HepG2 (cell line): ENCODE data around the gene MINDY2. TPM values are rescaled to one million over a fixed set of nuclear protein-coding genes. Genes with fewer than 3 reads are reported as not detected.

Experiments used
- BRD4 ChIP-seq: sonication (generic); formaldehyde crosslinking; IDR thresholded peaks from 2 replicates; pipeline ENCODE4 v1.4.0; 2020; ENCODE audit warnings: missing genetic modification reagents
- CCDC6 ChIP-seq: sonication (generic); formaldehyde crosslinking; IDR thresholded peaks from 2 replicates; pipeline ENCODE4 v1.8.1; 2022; ENCODE audit warnings: mild to moderate bottlenecking, missing genetic modification reagents, moderate library complexity
- FOXO1 ChIP-seq: sonication (generic); formaldehyde crosslinking; IDR thresholded peaks from 2 replicates; pipeline ENCODE4 v1.4.0; 2020; ENCODE audit warnings: missing genetic modification reagents
- MED8 ChIP-seq: sonication (generic); formaldehyde crosslinking; IDR thresholded peaks from 2 replicates; pipeline ENCODE4 v1.8.1; 2023; ENCODE audit warnings: mild to moderate bottlenecking, missing genetic modification reagents; ENCODE audit not compliant: insufficient replicate concordance
- REL ChIP-seq: sonication (generic); formaldehyde crosslinking; conservative IDR thresholded peaks from 2 replicates; pipeline ENCODE4 v1.8.0; 2022; ENCODE audit warnings: mild to moderate bottlenecking, missing genetic modification reagents, moderate library complexity
- REST ChIP-seq, 2 experiments: IDR thresholded peaks; 2 replicates each; pipeline ENCODE4 v1.6.1; 2011 to 2012; ENCODE audit warnings: low read length in 2 of 2, borderline replicate concordance in 1 of 2, low read depth in 1 of 2, mild to moderate bottlenecking in 1 of 2, moderate library complexity in 1 of 2
- SIX4 ChIP-seq: sonication (generic); formaldehyde crosslinking; IDR thresholded peaks from 2 replicates; pipeline ENCODE4 v1.4.0; 2020; ENCODE audit warnings: missing genetic modification reagents
- YY1 ChIP-seq: IDR thresholded peaks from 2 replicates; pipeline ENCODE4 v1.6.1; 2011; ENCODE audit warnings: low read length, low read depth, moderate library complexity, mild to moderate bottlenecking; ENCODE audit not compliant: insufficient read depth, insufficient replicate concordance
- ZMAT5 ChIP-seq: sonication (generic); formaldehyde crosslinking; IDR thresholded peaks from 2 replicates; pipeline ENCODE4 v1.5.0; 2020; ENCODE audit warnings: mild to moderate bottlenecking, low read depth, missing genetic modification reagents, borderline replicate concordance
- ZNF264 ChIP-seq: sonication (generic); formaldehyde crosslinking; IDR thresholded peaks from 2 replicates; pipeline ENCODE4 v1.4.0; 2020; ENCODE audit warnings: missing genetic modification reagents
- ZNF30 ChIP-seq: sonication (generic); formaldehyde crosslinking; IDR thresholded peaks from 2 replicates; pipeline ENCODE4 v1.5.0; 2020; ENCODE audit warnings: mild to moderate bottlenecking, missing genetic modification reagents
- ZNF317 ChIP-seq: sonication (generic); formaldehyde crosslinking; IDR thresholded peaks from 2 replicates; pipeline ENCODE4 v1.5.0; 2020; ENCODE audit warnings: mild to moderate bottlenecking, missing genetic modification reagents
- ZNF451 ChIP-seq: sonication (generic); formaldehyde crosslinking; IDR thresholded peaks from 2 replicates; pipeline ENCODE4 v1.5.0; 2020; ENCODE audit warnings: mild to moderate bottlenecking, missing genetic modification reagents
- ZNF468 ChIP-seq: sonication (generic); formaldehyde crosslinking; IDR thresholded peaks from 2 replicates; pipeline ENCODE4 v1.8.0; 2022; ENCODE audit warnings: mild to moderate bottlenecking, moderate library complexity, missing genetic modification reagents
- ZNF605 ChIP-seq: sonication (generic); formaldehyde crosslinking; IDR thresholded peaks from 2 replicates; pipeline ENCODE4 v1.8.0; 2022; ENCODE audit warnings: mild to moderate bottlenecking, missing genetic modification reagents
- ZNF616 ChIP-seq: sonication (generic); formaldehyde crosslinking; IDR thresholded peaks from 2 replicates; pipeline ENCODE4 v1.5.0; 2020; ENCODE audit warnings: low read depth, mild to moderate bottlenecking, missing genetic modification reagents
- ZNF672 ChIP-seq: sonication (generic); formaldehyde crosslinking; IDR thresholded peaks from 2 replicates; pipeline ENCODE4 v1.8.1; 2022; ENCODE audit warnings: missing genetic modification reagents
- ZNF777 ChIP-seq: sonication (generic); formaldehyde crosslinking; IDR thresholded peaks from 2 replicates; pipeline ENCODE4 v1.4.0; 2020; ENCODE audit warnings: missing genetic modification reagents
- ZNF816 ChIP-seq: sonication (generic); formaldehyde crosslinking; IDR thresholded peaks from 2 replicates; pipeline ENCODE4 v1.8.0; 2022; ENCODE audit warnings: missing genetic modification reagents, mild to moderate bottlenecking, borderline replicate concordance
- ZSCAN12 ChIP-seq: sonication (generic); formaldehyde crosslinking; IDR thresholded peaks from 2 replicates; pipeline ENCODE4 v1.9.0; 2021; ENCODE audit warnings: mild to moderate bottlenecking, missing genetic modification reagents
- polyA plus RNA-seq, 8 experiments: library from polyadenylated mRNA; depleted of rRNA in 3 of 8; stranded (reverse) in 7 of 8; unstranded in 1 of 8; fragments of >200 nt; fragmentation: Illumina TruSeq in 4 of 8; extraction: Trizol in 4 of 8; gene quantifications; 2 replicates each; pipeline versions ENCODE4 v1.2.1 to v1.2.3, GENCODE V29; 2011 to 2016; ENCODE audit warnings: low read depth in 4 of 8, missing spikeins in 1 of 8, mixed read lengths in 1 of 8; ENCODE audit not compliant: insufficient read depth in 1 of 8
- total RNA-seq, 5 experiments: library from RNA; depleted of rRNA; stranded (reverse); fragments of >200 nt; fragmentation: Illumina TruSeq; extraction: Trizol; gene quantifications; 2 replicates each; pipeline ENCODE4 v1.2.3, GENCODE V29; 2016; ENCODE audit warnings: low read depth in 1 of 5
- TF ChIP-seq, protein P1 (sequence below): sonication (generic); formaldehyde crosslinking; IDR thresholded peaks from 2 replicates; pipeline ENCODE4 v1.5.0; 2020; ENCODE audit warnings: missing genetic modification reagents
- TF ChIP-seq, protein P2 (sequence below): sonication (generic); formaldehyde crosslinking; IDR thresholded peaks from 2 replicates; pipeline ENCODE4 v1.4.0; 2020; ENCODE audit warnings: missing genetic modification reagents

The MINDY2 gene
- total and polyA plus RNA-seq, 2 of the 13 experiments (the other 11 are each of a cell fraction or from before 2014, with no cell fraction given): 7.2 to 12.6 TPM

- TF ChIP-seq REST (IDR thresholded peaks at IDR 0.05; ENCODE audit: borderline replicate concordance in 1 of 2, low read depth in 1 of 2, low read length in 2 of 2): no peak; a peak in 1 of 4 replicates
- peak; percentile 86 for TF ChIP-seq ZNF777 (CRISPR knock-in tag)
- no peak for TF ChIP-seq ZNF816 (CRISPR knock-in tag)
- peak; percentile 60; the same call in 1 of the 2 replicates for TF ChIP-seq ZNF672
- 0 out of 2 replicates have a peak, but pooled peaks have one; percentile 13 for TF ChIP-seq ZSCAN12 (CRISPR knock-in tag)
- TF ChIP-seq FOXO1 (CRISPR knock-in tag): no peak; the same call in 1 of the 2 replicates
- no peak for TF ChIP-seq ZNF468 (CRISPR knock-in tag)
- peak; percentile 94 for TF ChIP-seq YY1
- TF ChIP-seq, protein P1, sequence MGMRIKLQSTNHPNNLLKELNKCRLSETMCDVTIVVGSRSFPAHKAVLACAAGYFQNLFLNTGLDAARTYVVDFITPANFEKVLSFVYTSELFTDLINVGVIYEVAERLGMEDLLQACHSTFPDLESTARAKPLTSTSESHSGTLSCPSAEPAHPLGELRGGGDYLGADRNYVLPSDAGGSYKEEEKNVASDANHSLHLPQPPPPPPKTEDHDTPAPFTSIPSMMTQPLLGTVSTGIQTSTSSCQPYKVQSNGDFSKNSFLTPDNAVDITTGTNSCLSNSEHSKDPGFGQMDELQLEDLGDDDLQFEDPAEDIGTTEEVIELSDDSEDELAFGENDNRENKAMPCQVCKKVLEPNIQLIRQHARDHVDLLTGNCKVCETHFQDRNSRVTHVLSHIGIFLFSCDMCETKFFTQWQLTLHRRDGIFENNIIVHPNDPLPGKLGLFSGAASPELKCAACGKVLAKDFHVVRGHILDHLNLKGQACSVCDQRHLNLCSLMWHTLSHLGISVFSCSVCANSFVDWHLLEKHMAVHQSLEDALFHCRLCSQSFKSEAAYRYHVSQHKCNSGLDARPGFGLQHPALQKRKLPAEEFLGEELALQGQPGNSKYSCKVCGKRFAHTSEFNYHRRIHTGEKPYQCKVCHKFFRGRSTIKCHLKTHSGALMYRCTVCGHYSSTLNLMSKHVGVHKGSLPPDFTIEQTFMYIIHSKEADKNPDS (CRISPR knock-in tag): peak; percentile 50; the same call in 1 of the 2 replicates
- TF ChIP-seq ZNF30: no peak
- TF ChIP-seq BRD4: peak; percentile 90
- TF ChIP-seq CCDC6 (CRISPR knock-in tag): peak; percentile 87
- no peak for TF ChIP-seq ZMAT5 (CRISPR knock-in tag)
- TF ChIP-seq SIX4 (CRISPR knock-in tag): peak; percentile 51; the same call in 1 of the 2 replicates
- TF ChIP-seq, protein P2, sequence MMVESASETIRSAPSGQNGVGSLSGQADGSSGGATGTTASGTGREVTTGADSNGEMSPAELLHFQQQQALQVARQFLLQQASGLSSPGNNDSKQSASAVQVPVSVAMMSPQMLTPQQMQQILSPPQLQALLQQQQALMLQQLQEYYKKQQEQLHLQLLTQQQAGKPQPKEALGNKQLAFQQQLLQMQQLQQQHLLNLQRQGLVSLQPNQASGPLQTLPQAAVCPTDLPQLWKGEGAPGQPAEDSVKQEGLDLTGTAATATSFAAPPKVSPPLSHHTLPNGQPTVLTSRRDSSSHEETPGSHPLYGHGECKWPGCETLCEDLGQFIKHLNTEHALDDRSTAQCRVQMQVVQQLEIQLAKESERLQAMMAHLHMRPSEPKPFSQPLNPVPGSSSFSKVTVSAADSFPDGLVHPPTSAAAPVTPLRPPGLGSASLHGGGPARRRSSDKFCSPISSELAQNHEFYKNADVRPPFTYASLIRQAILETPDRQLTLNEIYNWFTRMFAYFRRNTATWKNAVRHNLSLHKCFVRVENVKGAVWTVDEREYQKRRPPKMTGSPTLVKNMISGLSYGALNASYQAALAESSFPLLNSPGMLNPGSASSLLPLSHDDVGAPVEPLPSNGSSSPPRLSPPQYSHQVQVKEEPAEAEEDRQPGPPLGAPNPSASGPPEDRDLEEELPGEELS: peak; percentile 75
- TF ChIP-seq ZNF317 (CRISPR knock-in tag): peak; percentile 73
- peak; percentile 80 for TF ChIP-seq MED8 (CRISPR knock-in tag)
- TF ChIP-seq ZNF605 (CRISPR knock-in tag): peak; percentile 83
- TF ChIP-seq ZNF616: 0 out of 2 replicates have a peak, but pooled peaks have one; percentile 43
- TF ChIP-seq ZNF451 (CRISPR knock-in tag): peak; percentile 61; the same call in 1 of the 2 replicates
- peak; percentile 95 for TF ChIP-seq REL (CRISPR knock-in tag)
- TF ChIP-seq ZNF264: no peak
These were observed at the start of gene MINDY2 (continued) for GRCh38 chr15:58770857-58771620.
